ENCODE measurements around the gene PLA2G2D.

DNA sequence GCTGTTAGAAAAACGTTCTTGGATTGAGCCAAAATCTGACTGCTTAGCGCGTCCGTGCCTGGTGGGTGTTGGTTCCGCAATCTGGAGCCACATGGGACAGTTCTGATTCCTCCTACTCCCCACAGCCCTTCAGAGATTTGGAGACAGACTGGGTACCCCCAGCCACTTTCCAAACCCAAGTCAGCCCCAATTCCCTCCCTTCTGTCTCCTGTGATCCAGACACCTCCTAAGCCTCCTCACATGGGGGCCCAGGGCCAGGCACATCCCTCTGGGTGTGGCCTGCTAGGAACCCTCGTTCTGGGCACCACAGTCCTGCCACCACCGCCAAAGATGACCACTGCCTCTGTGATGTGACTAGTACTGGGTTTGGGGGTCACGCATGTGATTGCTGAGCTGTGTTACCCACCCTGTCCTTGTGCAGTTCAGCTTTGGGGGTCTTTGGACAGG is 44.6 kb downstream of the PLA2G2D start:
- TF ChIP-seq POLR2A (IDR thresholded peaks at IDR 0.05), result no peak
- TF ChIP-seq, protein P1, sequence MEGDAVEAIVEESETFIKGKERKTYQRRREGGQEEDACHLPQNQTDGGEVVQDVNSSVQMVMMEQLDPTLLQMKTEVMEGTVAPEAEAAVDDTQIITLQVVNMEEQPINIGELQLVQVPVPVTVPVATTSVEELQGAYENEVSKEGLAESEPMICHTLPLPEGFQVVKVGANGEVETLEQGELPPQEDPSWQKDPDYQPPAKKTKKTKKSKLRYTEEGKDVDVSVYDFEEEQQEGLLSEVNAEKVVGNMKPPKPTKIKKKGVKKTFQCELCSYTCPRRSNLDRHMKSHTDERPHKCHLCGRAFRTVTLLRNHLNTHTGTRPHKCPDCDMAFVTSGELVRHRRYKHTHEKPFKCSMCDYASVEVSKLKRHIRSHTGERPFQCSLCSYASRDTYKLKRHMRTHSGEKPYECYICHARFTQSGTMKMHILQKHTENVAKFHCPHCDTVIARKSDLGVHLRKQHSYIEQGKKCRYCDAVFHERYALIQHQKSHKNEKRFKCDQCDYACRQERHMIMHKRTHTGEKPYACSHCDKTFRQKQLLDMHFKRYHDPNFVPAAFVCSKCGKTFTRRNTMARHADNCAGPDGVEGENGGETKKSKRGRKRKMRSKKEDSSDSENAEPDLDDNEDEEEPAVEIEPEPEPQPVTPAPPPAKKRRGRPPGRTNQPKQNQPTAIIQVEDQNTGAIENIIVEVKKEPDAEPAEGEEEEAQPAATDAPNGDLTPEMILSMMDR (IDR thresholded peaks at IDR 0.05), result no peak
